Erythroblast (primary cell): ENCODE data around the gene NPIPB9.
"Not testable (repeated sequence)": the region's sequence is repeated elsewhere in the genome, so short reads cannot be mapped to it uniquely, and the experiment has no call there.

Experiments
- GATA1 ChIP-seq: IDR thresholded peaks from 2 replicates; pipeline ENCODE4 v1.6.1; 2011; ENCODE audit warnings: low read depth, mild to moderate bottlenecking, control low read depth, low read length, moderate library complexity
- POLR2A ChIP-seq: IDR thresholded peaks from 2 replicates; pipeline ENCODE4 v1.6.1; 2011; ENCODE audit warnings: mild to moderate bottlenecking, low read length

GRCh38 chr16:28731253-28731652 lies 20.3 kb upstream of the NPIPB9 start:
- not testable (repeated sequence) for TF ChIP-seq GATA1, POLR2A
